Measurements from ENCODE around the gene TMTC3.

GRCh38 chr12:88185988-88186387 lies 43.9 kb downstream of the TMTC3 start:
- TF ChIP-seq CTCF (IDR thresholded peaks at IDR 0.05) (no peak), POLR2A (IDR thresholded peaks at IDR 0.05) (no peak)
